Middle frontal gyrus (tissue), 1 donor: ENCODE data around the gene XCR1.
"Not testable (repeated sequence)": the region's sequence is repeated elsewhere in the genome, so short reads cannot be mapped to it uniquely, and the experiment has no call there.

Experiments
- DNase-seq: peaks from one replicate; pipeline ENCODE4 v3.0.0-alpha.2; 2015; ENCODE audit warnings: low spot score; ENCODE audit errors: extremely low spot score

XCR1 gene, protein sequence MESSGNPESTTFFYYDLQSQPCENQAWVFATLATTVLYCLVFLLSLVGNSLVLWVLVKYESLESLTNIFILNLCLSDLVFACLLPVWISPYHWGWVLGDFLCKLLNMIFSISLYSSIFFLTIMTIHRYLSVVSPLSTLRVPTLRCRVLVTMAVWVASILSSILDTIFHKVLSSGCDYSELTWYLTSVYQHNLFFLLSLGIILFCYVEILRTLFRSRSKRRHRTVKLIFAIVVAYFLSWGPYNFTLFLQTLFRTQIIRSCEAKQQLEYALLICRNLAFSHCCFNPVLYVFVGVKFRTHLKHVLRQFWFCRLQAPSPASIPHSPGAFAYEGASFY

DNA sequence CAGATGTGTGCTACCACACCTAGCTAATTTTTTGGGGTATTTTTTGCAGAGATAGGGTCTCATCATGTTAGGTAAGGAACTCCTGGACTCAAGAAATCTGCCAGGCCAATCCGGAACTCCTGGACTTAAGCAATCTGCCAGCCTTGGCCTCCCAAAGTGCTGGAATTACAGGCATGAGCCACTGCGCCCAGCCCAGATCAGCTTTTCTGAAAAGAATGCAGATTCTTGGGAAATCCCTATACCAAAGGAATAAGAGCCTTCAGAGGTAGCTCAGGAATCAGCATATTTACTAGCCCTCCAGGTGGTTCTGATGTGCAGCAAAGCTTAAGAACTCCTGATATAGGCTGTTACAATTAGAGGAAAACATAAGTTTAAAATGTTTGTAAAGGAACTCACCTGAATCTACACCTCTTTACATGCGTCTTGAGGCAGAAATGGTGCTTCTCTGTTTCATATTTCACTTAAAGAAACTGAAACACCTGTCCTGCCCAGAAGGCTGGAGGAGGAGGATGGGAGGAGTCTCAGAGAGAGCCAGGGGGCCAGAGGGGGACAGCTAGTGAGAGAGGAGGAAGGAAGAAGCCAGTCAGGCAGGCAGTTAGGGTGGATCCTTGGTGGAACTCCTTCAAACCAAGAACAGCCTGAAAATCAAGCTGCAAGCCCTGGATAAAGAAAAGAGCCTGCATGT lies at the start of gene XCR1:
Gene XCR1, minus strand, starts transcription at position 463 of the 685 bp plus-strand sequence. CDS start 5,536 bp downstream, outside the sequence.
- no peak for DNase-seq

DNA sequence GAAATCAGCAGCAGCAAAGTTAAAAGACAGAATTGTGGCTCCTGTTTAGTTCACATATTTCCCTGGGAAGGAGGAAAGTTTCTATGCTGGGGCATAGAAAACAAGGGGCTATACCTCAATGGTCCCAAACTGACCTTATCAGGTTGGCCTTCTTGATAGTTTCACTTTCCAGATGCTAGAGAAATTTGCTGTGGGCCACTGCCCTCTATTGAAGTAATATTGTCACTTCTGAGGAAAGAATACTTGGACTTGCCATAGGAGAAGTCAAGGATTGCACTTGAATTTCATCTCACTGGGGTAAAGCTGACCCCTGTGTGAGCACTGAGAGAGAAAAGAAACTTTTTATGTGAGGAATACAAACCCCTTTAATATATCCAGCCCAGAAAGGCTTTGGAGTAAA lies 49.3 kb upstream of the XCR1 start:
- DNase-seq: no peak

DNA sequence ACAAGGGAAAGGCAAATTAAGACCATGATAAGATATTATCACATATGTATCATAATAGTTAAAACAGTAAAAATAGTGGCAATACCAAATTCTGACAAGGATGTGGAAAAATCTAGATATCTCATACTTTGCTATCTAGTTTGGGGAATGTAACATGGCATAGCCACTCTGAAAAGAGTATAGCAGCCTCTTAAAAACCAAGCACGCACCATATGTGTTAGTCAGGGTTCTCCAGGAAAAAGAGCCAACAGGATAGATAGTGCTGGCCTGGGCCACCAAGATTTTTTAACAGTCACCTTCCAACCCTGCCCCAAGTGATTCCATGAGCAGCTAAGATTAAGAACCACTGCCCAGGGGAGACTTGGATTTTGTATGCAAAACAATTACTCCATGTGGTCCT lies 48.5 kb upstream of the XCR1 start:
- DNase-seq: no peak

DNA sequence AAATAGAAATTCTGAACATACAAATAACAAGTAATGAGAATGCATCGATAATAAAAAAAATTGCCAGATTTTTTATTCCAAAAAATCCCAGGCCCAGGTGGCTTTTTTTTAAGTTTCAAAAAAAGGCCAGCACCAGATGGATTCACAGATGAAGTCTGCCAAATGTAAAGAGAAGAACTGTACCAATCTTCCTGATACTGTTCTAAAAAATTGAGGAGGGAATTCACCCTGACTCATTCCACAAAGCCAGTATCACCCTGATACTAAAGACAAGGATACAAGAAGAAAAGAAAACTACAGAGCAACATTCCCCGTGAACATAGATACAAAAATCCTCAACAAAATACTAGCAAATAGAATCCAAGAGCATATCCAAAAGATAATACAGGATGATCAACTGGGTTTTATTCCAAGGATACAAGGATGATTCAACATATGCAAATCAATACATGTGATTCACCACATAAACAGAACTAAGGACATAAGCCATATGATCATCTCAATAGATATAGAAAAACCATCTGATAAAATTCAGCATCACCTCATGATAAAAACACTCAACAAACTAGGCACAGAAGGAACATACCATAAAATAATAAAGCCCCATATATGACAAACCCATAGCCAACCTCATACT lies 44.1 kb upstream of the XCR1 start:
- no peak for DNase-seq

DNA sequence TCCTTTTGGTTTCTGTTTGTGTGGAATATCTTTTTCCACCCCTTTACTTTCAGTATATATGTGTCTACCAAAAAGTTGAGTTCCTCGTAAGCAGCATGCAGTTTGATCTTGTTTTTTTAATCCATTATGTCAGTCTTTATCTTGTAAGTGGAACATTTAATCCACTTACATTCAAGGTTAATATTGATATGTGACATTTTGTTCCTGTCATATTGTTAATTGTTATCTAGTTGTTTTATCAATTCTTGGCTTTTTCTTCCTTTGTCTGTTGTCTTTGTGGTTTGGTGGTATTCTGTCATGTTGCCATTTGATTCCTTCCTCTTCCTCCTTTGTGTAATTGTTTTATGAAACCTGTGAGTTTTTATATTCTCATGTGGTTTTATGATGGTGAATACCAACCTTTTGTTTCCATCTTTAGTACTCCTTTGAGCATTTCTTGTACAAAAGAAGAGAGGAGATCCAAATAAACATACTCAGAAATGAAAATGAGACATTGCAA lies 43.4 kb upstream of the XCR1 start:
- no peak for DNase-seq

DNA sequence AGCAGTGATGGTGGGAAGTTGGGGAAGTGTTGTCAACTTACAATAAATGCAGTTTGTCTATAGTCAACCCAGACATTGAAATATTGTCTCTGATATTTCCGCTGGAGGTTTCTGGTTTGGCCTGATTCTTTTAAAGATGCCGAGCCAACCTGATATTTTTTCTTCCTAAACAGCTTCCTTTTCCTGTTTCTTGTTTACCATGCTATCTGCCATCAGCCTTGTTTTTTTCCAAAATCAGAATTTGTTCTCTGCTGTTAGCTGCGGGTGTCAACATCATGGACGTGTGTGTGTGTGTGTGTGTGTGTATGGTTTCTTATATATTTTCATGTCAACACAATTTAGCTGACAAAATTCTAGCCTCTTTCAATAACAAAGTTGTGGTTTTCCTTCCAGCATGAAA lies 41.2 kb upstream of the XCR1 start:
- no peak for DNase-seq

DNA sequence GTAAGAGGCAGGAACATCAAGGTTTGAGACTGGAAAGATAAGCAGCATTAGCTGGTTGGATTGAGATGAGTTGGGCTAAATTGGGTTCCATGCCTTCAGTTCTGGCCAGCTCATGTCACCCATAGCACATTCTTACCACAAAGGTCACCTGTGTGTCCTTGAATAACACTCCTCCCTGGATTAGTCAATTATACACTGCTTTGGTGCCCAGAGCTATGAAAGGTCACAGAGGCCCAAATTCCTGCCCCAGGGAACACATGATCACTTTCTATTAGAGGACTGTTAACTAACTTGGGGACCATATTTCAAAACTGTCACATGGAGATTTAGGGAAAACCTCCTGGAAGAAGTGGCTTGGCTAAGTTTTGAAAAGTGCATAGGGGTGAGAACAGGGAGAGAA lies 40.1 kb upstream of the XCR1 start:
- no peak for DNase-seq

DNA sequence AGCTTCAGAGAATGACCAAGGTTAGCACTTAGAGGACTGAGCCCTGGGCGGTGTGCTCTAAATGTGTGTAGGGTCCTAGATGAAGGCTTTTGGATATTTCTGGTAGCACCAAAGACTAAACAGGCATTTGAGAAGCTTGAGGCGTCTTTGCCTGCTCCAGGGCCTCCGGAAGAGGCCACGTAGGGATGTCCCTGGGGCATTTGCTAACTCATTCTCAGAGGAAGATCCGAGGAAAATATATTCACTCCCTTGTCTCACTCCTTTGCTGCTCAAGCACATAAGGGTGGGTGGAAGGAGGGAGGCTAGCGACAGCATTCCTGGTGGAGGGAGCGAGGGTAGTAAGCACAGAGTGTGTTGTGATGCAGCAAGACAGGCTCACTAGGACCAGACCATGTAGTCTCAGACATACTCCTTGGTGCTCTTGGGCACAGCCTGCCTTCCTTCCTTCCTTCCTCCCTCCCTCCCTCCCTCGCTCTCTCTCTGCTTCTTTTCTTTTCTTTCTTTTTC lies 38.5 kb upstream of the XCR1 start:
- no peak for DNase-seq

DNA sequence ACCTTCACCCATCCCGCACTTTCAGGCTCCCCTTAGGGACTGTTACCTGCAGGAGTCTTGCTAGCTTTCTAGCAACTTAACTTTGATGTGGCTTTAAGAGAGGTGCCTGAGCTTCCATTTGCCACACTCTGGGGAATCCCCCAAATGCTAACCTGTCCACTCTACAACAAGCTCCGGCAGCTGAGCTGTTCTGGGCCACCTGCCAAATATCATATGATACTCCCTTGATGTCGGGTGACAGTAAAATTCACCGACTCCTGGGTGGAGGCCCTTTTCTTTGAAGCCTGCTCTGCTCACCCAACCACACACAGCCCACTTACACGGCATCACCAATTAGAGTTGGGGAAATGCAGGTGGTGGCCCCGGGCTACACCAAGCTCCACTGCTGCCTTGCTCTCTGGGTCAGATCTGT lies 38.0 kb upstream of the XCR1 start:
- DNase-seq: no peak

DNA sequence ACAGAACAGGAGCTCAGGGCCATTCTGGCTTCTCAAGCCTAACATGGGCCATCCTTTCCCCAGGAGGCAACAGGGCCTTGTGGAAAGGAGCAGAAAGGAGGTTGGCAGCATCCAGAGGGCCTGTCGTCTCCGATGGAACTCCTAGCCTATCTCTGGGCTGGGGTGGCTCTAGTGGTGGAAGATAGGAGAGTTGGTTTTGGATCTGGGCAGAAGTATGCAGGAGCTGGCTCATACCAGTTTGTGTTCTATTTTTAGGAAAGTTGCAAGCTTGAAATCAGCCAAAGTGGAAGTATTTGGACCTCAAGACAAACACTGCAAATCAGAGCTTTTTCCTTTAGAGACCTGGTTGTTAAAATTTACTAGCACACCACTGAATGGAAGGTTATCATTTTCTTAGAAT lies 35.4 kb upstream of the XCR1 start:
- no peak for DNase-seq

DNA sequence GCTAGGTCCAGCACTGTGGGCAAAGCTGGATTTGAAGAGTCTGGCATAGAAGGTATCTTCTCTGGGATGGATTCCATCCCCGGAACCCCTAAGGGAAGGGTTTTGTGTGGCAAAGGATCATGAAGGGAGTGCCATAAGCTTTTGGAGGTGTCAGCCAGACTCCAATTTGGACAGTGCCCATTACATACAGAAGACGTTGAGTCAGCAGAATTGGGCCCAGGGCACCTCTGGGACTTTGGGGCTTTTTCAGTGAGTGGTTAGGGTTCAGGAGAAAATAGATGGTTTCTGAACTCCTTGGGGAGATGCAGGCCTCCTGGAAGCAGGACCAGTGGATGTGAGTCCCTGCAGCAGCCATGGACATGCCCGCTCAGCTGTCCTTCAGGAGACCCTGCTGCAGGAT lies 34.6 kb upstream of the XCR1 start:
- no peak for DNase-seq

DNA sequence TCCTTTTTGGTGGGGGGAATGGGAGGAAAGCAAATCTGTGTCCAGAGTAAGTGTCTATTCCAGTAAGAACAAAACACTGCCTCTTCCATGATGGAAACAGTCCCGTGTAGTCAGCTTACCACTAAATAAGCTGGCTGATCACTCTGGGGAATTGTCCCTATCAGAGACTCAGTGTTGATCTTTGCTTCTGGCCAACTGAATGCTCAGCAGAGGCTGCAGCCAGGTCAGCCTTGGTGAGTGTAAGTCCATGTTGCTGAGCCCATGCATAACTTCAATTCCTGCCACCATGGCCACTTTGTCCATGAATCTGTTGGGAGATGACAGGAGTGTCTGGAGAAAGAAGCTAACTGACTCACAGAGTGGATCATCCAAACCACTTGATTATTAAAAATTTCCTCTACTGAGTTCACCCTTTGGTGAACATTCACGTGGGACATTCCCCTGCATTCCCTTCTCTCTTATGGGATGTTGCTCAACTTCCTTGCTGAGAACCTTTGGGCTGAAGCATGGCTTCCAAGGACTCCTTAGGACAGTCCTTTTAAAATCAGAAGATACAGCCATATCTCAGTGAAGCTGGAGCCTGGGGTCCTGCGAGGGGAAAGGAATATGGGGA lies 33.9 kb upstream of the XCR1 start:
- DNase-seq: no peak

DNA sequence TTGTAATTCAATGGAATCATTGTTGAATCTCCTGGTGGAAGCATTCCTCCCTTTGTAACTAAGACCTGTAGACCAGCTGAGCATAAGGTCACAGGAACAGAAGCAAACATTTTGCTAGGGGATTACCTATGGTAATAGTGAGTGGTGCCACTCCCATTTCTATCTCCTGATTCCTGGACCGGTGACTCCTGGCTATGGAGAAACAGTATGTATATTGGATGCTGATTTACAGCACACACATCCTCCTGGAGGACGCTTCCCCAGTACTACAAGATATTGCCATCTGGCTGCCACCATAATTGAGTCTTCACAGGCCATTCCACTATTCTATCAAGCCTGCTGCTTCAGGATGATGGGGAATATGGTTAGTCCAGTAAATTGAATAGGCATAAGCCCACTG lies 33.3 kb upstream of the XCR1 start:
- DNase-seq: no peak

DNA sequence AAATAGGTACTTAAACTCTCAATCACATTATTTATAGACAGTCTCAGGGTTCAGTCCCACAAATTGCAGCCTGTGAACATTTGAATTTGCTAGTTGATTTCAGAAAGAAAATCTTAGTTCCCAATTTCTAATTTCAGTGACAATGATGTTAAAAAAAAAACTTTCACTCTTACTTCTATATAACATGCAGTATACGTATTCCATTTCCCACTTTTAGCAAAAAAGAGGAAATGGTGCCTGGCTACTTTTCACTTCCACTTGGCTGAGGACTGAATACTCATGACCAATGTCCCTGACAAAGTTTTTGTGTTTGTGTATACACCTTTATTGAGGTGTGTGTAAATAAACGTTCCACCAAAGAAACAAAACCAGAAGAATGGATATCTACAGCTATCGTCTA lies 32.1 kb upstream of the XCR1 start:
- DNase-seq: no peak

DNA sequence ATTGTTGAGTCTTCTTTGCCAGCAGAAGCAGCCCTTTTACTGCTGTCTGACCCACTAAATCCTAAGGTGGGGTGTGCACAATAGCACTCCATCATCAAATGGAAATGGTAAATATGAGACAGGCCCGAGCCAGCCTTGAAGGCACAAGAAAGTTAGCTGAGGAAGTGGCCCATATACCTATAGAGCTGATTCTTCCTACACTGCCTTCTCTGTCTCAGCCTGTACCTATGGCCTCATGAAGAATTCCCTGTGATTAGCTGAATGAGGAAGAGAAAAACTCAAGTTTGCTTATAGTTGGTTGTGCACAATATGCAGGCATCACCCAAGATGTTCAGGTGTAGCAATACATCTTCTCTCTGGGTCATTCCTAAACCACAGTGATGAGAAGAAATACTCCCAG lies 31.7 kb upstream of the XCR1 start:
- no peak for DNase-seq

DNA sequence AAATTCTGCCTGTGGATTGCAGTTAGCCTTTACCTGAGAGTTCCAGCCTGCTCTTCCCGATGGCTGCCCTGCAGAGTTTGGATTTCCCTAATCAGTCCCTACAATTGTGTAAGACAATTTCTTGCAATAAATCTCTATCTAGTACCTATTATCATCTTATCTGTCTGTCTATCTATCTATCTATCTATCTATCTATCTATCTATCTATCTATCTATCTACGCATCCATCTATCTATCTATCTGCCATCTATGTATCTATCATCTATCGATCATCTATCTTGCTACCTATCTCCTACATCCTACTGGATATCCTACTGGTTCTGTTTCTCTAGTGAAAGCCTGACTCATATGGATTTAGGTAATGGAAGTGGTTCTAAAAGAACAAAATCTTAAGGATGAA lies 30.4 kb upstream of the XCR1 start:
- no peak for DNase-seq

DNA sequence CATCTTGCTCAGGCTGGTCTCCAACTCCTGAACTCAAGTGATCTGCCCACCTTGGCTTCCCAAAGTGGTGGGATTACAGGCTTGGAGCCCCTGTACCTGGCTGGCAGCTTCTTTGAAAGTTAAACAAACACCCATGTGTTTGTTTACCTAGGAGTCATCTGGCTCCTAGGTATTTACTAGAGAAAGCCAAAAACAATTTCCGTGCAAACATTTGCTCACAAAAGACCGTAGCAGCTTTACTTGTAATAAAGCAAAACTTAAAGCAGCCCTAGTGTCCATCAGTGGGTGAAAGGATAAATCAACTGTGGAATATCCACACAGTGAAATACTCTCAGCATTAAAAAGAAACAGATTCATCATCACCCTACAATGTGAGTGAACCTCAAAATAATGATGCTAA lies 29.4 kb upstream of the XCR1 start:
- DNase-seq: no peak

DNA sequence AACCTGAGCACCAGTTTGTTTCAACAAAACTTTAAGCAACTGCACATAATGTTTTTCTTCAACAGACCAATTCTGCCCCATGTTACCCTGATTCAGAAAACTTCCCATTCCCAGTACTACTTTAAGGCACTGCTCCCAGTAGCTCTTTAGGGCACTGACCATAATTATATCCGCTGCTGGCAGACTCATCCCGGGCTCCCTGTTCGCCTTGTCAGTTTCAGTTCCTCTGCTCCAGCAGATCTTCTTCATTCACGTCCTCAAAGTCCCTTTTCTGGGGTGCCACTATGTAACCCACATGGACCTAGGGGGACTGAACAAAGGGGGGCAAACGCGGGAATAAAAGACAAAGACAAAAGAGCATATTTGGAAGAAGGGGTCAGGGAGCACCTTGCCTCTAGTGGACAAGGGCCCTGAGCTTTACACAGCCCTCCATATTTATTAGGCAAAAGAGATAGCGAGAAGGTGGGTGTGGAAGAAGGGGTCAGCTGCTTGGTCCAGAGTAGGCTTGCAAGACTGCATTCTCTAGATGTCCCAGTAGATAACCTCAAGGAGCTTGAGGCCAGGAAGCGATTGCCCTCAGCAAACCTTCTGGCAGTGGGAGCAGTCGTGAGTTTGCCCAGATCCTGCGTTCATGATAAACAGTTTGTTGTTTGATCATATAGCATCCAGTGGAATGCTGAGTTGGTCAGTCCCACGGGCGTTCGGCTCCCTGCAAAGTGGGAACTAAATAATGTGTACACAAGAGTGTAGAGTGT lies 26.7 kb upstream of the XCR1 start:
- DNase-seq: not testable (repeated sequence)

DNA sequence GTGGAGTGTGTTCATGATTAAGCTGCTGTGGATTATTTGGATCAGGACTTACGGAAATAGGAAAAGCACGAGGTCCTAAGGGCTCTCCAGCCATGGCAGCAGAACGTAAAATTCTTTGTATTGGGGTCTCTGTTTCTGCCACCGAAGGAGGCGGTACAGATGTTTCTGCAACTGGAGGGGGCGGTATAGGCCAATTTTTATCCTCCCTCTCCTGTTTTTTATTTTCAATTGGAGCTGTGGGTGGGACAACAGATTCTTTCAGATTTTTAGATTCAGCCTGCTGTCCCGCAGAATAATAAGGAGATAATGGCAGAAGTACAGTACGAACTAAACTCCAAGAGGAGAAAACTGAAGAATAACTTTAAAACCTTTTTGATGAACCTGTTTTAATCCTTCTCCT lies 26.0 kb upstream of the XCR1 start:
- DNase-seq: not testable (repeated sequence)

DNA sequence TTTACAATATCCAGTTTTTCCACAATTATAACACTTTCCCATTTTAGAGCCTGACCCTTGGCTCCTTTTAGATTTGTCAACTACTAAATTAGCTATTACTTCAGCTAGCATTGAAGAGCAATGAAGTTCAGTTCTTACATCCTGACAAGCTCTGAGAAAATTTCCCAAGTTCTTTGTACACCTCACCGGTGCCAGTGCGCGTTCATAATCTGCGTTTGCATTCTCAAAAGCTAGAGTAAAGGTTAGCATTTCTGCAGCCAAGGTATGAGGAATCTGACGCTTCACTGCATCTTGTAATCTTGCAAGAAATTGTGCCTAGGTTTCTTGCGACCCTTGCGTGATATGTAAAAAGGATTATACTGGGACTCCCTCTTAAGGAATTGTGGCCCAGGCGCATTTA lies 25.2 kb upstream of the XCR1 start:
- DNase-seq: no peak

DNA sequence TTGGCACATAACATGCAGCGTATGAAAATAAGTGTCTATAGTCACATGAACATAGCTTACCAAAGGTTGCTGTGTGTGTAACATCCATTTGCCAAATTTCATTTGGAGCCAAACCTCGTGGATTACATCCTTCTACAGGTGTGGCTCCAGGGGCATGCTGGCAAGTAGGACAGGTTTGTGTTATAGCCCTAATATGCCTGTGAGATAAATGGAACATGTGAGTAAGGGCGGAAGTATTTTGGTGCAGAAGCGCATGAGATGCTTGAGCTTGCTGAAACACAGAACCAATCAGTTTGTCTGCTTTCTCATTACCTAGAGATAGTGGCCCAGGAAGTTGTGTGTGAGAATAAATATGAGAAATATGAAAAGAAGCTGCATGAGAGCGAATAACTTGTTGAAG lies 21.8 kb upstream of the XCR1 start:
- no peak for DNase-seq
